HEK293 (cell line): ENCODE data around the gene KIF26B.

Experiments used
- CTCF ChIA-PET: fragments of 350-600 bp; formaldehyde crosslinking; extraction: SDS; loops from one replicate; lab custom pipeline; 2021; ENCODE audit warnings: antibody characterized with exemption; lab: Yijun Ruan, JAX
- POLR2A ChIA-PET: fragments of 300-600 bp; formaldehyde crosslinking; extraction: SDS; loops from one replicate; lab custom pipeline; 2020; ENCODE audit warnings: antibody characterized with exemption, inconsistent platforms; lab: Yijun Ruan, JAX
- H3K27ac ChIP-seq: fragments of 200-500 bp; sonication (Bioruptor generic); 2 replicates; pipeline ENCODE4 v1.5.1; 2014; ENCODE audit warnings: low read depth, low read length, control low read depth, inconsistent platforms; ENCODE audit errors: extremely low read depth
- H3K36me3 ChIP-seq, 2 experiments: fragments of 200-500 bp in 1 of 2; sonication (Bioruptor generic) in 1 of 2; 1 replicate in 1 of 2; 2 replicates in 1 of 2; pipeline ENCODE4 v1.5.1; 2014 to 2017; ENCODE audit warnings: inconsistent platforms in 2 of 2, low read length in 2 of 2; ENCODE audit not compliant: control insufficient read depth in 2 of 2, insufficient read depth in 1 of 2
- H3K4me1 ChIP-seq: fragments of 200-500 bp; sonication (Bioruptor generic); 2 replicates; pipeline ENCODE4 v1.5.1; 2014; ENCODE audit warnings: mild to moderate bottlenecking, low read length, inconsistent platforms; ENCODE audit not compliant: control insufficient read depth, insufficient read depth
- H3K4me3 ChIP-seq: 2 replicates; pipeline ENCODE4 v1.5.1; 2011; ENCODE audit warnings: low read depth, mild to moderate bottlenecking, control low read depth, low read length, moderate library complexity
- H3K9me3 ChIP-seq: fragments of 200-500 bp; sonication (Bioruptor generic); 2 replicates; pipeline ENCODE4 v1.5.1; 2014; ENCODE audit warnings: low read depth, low read length, inconsistent platforms; ENCODE audit not compliant: control insufficient read depth, insufficient read depth
- BCL11A ChIP-seq: fragments of 450-650 bp; formaldehyde crosslinking; IDR thresholded peaks from 2 replicates; pipeline ENCODE4 v1.5.1; 2016; ENCODE audit warnings: low read depth, missing biosample characterization, missing genetic modification characterization
- IKZF3 ChIP-seq: fragments of 450-650 bp; IDR thresholded peaks from 2 replicates; pipeline ENCODE4 v1.5.0; 2018; ENCODE audit warnings: missing biosample characterization, mild to moderate bottlenecking, missing genetic modification characterization, moderate library complexity
- KLF7 ChIP-seq: fragments of 450-650 bp; formaldehyde crosslinking; IDR thresholded peaks from 2 replicates; pipeline ENCODE4 v1.5.1; 2016; ENCODE audit warnings: missing biosample characterization, missing genetic modification characterization, borderline replicate concordance
- OSR2 ChIP-seq: fragments of 450-650 bp; formaldehyde crosslinking; IDR thresholded peaks from 2 replicates; pipeline ENCODE4 v1.5.1; 2016; ENCODE audit warnings: missing biosample characterization, missing genetic modification characterization
- PRDM10 ChIP-seq: fragments of 450-650 bp; formaldehyde crosslinking; IDR thresholded peaks from 2 replicates; pipeline ENCODE4 v1.5.1; 2016; ENCODE audit warnings: missing biosample characterization, missing genetic modification characterization
- REST ChIP-seq: fragments of 450-650 bp; formaldehyde crosslinking; IDR thresholded peaks from 2 replicates; pipeline ENCODE4 v1.5.1; 2016; ENCODE audit warnings: missing biosample characterization, missing genetic modification characterization
- ZBTB11 ChIP-seq: fragments of 450-650 bp; formaldehyde crosslinking; conservative IDR thresholded peaks from 2 replicates; pipeline ENCODE4 v1.5.1; 2016; ENCODE audit warnings: low read depth, missing biosample characterization, missing genetic modification characterization
- ZBTB6 ChIP-seq: fragments of 450-650 bp; formaldehyde crosslinking; IDR thresholded peaks from 2 replicates; pipeline ENCODE4 v1.5.1; 2017; ENCODE audit warnings: missing biosample characterization, missing genetic modification characterization
- ZNF132 ChIP-seq: fragments of 450-650 bp; formaldehyde crosslinking; IDR thresholded peaks from 2 replicates; pipeline ENCODE4 v1.5.1; 2017; ENCODE audit warnings: missing biosample characterization, missing genetic modification characterization, borderline replicate concordance
- ZNF133 ChIP-seq: fragments of 450-650 bp; formaldehyde crosslinking; IDR thresholded peaks from 2 replicates; pipeline ENCODE4 v1.5.1; 2016; ENCODE audit warnings: missing biosample characterization, missing genetic modification characterization
- ZNF174 ChIP-seq: fragments of 450-650 bp; formaldehyde crosslinking; IDR thresholded peaks from 2 replicates; pipeline ENCODE4 v1.5.0; 2017; ENCODE audit warnings: missing biosample characterization, mild to moderate bottlenecking, missing genetic modification characterization
- ZNF202 ChIP-seq: fragments of 450-650 bp; formaldehyde crosslinking; IDR thresholded peaks from 2 replicates; pipeline ENCODE4 v1.5.1; 2016; ENCODE audit warnings: missing biosample characterization, missing genetic modification characterization, borderline replicate concordance
- ZNF211 ChIP-seq: fragments of 450-650 bp; formaldehyde crosslinking; IDR thresholded peaks from 2 replicates; pipeline ENCODE4 v1.5.1; 2016; ENCODE audit warnings: low read depth, missing biosample characterization, missing genetic modification characterization
- ZNF214 ChIP-seq: fragments of 450-650 bp; formaldehyde crosslinking; IDR thresholded peaks from 2 replicates; pipeline ENCODE4 v1.5.1; 2017; ENCODE audit warnings: missing biosample characterization, mild to moderate bottlenecking, missing genetic modification characterization, borderline replicate concordance
- ZNF221 ChIP-seq: fragments of 450-650 bp; formaldehyde crosslinking; IDR thresholded peaks from 2 replicates; pipeline ENCODE4 v1.5.1; 2017; ENCODE audit warnings: missing biosample characterization, missing genetic modification characterization, borderline replicate concordance
- ZNF23 ChIP-seq: fragments of 450-650 bp; formaldehyde crosslinking; IDR thresholded peaks from 2 replicates; pipeline ENCODE4 v1.5.1; 2016; ENCODE audit warnings: missing biosample characterization, missing genetic modification characterization, borderline replicate concordance
- ZNF354C ChIP-seq: fragments of 450-650 bp; formaldehyde crosslinking; IDR thresholded peaks from 2 replicates; pipeline ENCODE4 v1.5.1; 2016; ENCODE audit warnings: missing biosample characterization, missing genetic modification characterization, low read depth, borderline replicate concordance
- ZNF510 ChIP-seq: fragments of 450-650 bp; formaldehyde crosslinking; IDR thresholded peaks from 2 replicates; pipeline ENCODE4 v1.5.1; 2018; ENCODE audit warnings: mild to moderate bottlenecking, missing genetic modification characterization, missing biosample characterization; ENCODE audit not compliant: insufficient replicate concordance
- ZNF571 ChIP-seq: fragments of 450-650 bp; formaldehyde crosslinking; IDR thresholded peaks from 2 replicates; pipeline ENCODE4 v1.5.0; 2017; ENCODE audit warnings: missing biosample characterization, missing genetic modification characterization
- ZNF580 ChIP-seq: fragments of 450-650 bp; formaldehyde crosslinking; IDR thresholded peaks from 2 replicates; pipeline ENCODE4 v1.5.1; 2016; ENCODE audit warnings: missing biosample characterization, missing genetic modification characterization
- ZNF626 ChIP-seq: fragments of 450-650 bp; sonication (Bioruptor Pico); formaldehyde crosslinking; IDR thresholded peaks from 2 replicates; pipeline ENCODE4 v1.5.1; 2018; ENCODE audit warnings: missing biosample characterization, missing genetic modification characterization, inconsistent platforms
- ZNF654 ChIP-seq: fragments of 450-650 bp; formaldehyde crosslinking; IDR thresholded peaks from 2 replicates; pipeline ENCODE4 v1.5.1; 2016; ENCODE audit warnings: low read depth, missing biosample characterization, missing genetic modification characterization
- ZSCAN18 ChIP-seq: fragments of 450-650 bp; formaldehyde crosslinking; IDR thresholded peaks from 2 replicates; pipeline ENCODE4 v1.5.1; 2016; ENCODE audit warnings: missing biosample characterization, missing genetic modification characterization

Gene KIF26B

GRCh38 chr1:245489838-245490237 lies 335.1 kb downstream of the KIF26B start:
- H3K27ac ChIP-seq = no peak overlapping the region
- TF ChIP-seq ZNF133 (tag by site-specific recombination) (no peak), ZBTB11 (tag by site-specific recombination) (no peak), ZNF132 (tag by site-specific recombination) (no peak), KLF7 (tag by site-specific recombination) (no peak), ZNF654 (tag by site-specific recombination) (no peak), ZNF202 (tag by site-specific recombination) (no peak), IKZF3 (tag by site-specific recombination) (no peak), ZNF354C (no peak), ZNF626 (no peak), ZNF221 (no peak), ZBTB6 (no peak), REST (no peak), ZNF211 (tag by site-specific recombination) (no peak), ZNF580 (tag by site-specific recombination) (no peak), ZNF174 (tag by site-specific recombination) (no peak)
- TF ChIP-seq, all 188 proteins: peak for 0
- H3K4me3 ChIP-seq = no peak overlapping the region
- H3K36me3 ChIP-seq = no peaks in the 10 kb centered on the region
- CTCF ChIA-PET = no interaction called here
- no peaks in the 10 kb centered on the region for H3K9me3 ChIP-seq
- POLR2A ChIA-PET = no interaction called here
- no peaks in the 10 kb centered on the region for H3K4me1 ChIP-seq

GRCh38 chr1:245493029-245493428 lies 338.2 kb downstream of the KIF26B start:
- ChIA-PET POLR2A (no interaction called here), CTCF (no interaction called here)
- no peaks in the 10 kb centered on the region for H3K36me3 ChIP-seq
- no peaks in the 10 kb centered on the region for H3K9me3 ChIP-seq
- no peaks in the 10 kb centered on the region for H3K4me1 ChIP-seq
- H3K27ac ChIP-seq = no peak overlapping the region
- H3K4me3 ChIP-seq = no peak overlapping the region
- TF ChIP-seq BCL11A (tag by site-specific recombination) (no peak), ZNF214 (tag by site-specific recombination) (no peak), PRDM10 (tag by site-specific recombination) (no peak), ZNF23 (tag by site-specific recombination) (no peak), ZSCAN18 (tag by site-specific recombination) (no peak), OSR2 (tag by site-specific recombination) (no peak), ZNF571 (tag by site-specific recombination) (no peak), ZNF510 (tag by site-specific recombination) (no peak)
